Fibroblast of lung (primary cell): ENCODE results near the gene KIRREL3.

Source experiments
- CTCF ChIP-seq, 2 donors: IDR thresholded peaks in 1 of 2; conservative IDR thresholded peaks in 1 of 2; 1 replicate in 1 of 2; 2 replicates in 1 of 2; pipeline ENCODE4 v1.5.1; 2011 to 2012; ENCODE audit warnings: low read length in 2 of 2, control low read depth in 1 of 2, inconsistent platforms in 1 of 2, low read depth in 1 of 2, mild to moderate bottlenecking in 1 of 2
- EZH2 ChIP-seq: IDR thresholded peaks from 2 replicates; pipeline ENCODE4 v1.5.1; 2012; ENCODE audit warnings: low read length, control low read depth, mild to moderate bottlenecking; ENCODE audit errors: missing control alignments

DNA sequence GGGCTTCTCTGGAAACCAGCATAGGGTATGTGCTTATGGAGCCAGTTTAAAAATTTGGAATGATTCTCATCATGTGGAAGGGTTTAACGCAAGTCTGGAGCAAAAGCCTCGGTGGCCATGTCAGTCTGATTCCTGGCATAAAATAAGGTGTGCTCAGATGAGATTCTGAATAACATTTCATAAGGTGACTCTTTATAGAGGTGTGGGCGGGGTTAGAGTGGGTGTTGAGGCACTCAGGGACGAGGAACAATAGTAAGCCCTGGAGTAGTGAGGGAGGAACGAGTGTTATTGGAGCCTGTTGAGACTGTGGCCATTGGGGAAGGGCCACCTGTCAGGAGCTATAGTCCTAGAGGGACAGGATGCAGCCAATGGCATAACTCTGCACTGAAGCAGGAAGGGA is 13.0 kb upstream of the KIRREL3 start:
- TF ChIP-seq CTCF (conservative IDR thresholded peaks at IDR 0.05 in 1 of 2, IDR thresholded peaks at IDR 0.05 in 1 of 2; ENCODE audit: low read depth in 1 of 2, low read length in 2 of 2) (no peak), EZH2 (no peak)
